ENCODE data around the gene CYP1B1. TPM values are rescaled to one million over a fixed set of nuclear protein-coding genes. Genes with fewer than 3 reads are reported as not detected.
"Not testable (repeated sequence)": the region's sequence is repeated elsewhere in the genome, so short reads cannot be mapped to it uniquely, and the experiment has no call there.

Gene CYP1B1
- total RNA-seq, 2 experiments from 2014 or later = 6.3 TPM

DNA sequence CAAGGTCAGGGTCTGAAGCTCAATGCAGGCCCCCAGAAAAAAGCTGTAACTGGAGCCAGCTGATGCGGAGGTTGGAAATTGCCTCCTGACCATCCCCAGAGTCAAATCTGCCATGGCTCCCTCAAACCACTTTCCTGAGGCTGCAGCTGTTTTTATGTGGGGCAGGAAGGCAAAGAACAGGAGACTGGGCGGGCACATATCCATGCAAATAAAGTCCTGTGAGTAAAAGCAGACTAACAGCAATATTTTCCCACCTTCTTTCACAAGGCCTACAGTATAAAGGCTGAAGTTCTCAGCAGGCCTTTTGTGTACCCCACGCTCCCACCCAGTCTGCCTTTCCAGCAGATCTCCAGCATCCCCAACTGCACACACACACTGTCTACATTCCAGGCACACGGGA lies 47.1 kb downstream of the CYP1B1 start:
- intact Hi-C loops (cut with DNase I, micrococcal nuclease) = no loop called here
- Mint-ChIP-seq H3K27ac (no peak overlapping the region), H3K4me1 (no peaks in the 10 kb centered on the region), H3K27me3 (peaks cover 12% of the 10 kb centered on the region), H3K4me3 (no peak overlapping the region), H3K36me3 (ENCODE audit: low read depth) (no peaks in the 10 kb centered on the region), H3K9me3 (ENCODE audit: low read depth) (no peaks in the 10 kb centered on the region)
- ChIA-PET CTCF (interaction anchor here (0.7 to 1.2 kb wide), 2 partner anchors 9 to 50 kb away, joined by 3 to 5 read pairs; no protein-coding TSS in a partner anchor), POLR2A (no interaction called here)
- DNase-seq = no peak
- no peak for ATAC-seq

DNA sequence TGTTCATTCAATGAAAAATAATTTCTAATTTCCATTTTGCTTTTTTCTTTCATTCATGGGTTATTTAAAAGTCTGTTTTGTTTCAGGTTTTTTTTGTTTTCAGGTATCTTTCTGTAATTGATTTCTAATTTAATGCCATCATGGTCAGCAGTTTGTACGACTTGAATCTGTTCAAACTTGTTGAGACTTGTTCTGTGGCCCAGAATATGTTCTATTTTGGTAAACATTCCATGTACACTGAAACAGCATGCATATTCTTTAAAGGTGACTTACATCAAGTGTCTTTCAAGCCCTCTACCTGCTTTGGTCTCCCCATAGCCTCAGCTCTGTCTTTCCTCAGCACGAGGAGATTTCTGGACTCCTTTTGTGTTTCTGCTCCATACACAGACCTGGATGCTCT lies 49.1 kb downstream of the CYP1B1 start:
- H3K4me1 Mint-ChIP-seq = no peaks in the 10 kb centered on the region
- intact Hi-C loops (cut with DNase I, micrococcal nuclease) = no loop called here
- peaks cover 10% of the 10 kb centered on the region for H3K27me3 Mint-ChIP-seq
- no peak for DNase-seq
- CTCF ChIA-PET = interaction anchor here (1.1 kb wide), 1 partner anchor 12 kb away, joined by 3 read pairs; no protein-coding TSS in a partner anchor
- POLR2A ChIA-PET = no interaction called here
- H3K4me3 Mint-ChIP-seq = no peak overlapping the region
- no peaks in the 10 kb centered on the region for H3K9me3 Mint-ChIP-seq (ENCODE audit: low read depth)
- ATAC-seq = no peak
- no peaks in the 10 kb centered on the region for H3K36me3 Mint-ChIP-seq (ENCODE audit: low read depth)
- no peak overlapping the region for H3K27ac Mint-ChIP-seq

DNA sequence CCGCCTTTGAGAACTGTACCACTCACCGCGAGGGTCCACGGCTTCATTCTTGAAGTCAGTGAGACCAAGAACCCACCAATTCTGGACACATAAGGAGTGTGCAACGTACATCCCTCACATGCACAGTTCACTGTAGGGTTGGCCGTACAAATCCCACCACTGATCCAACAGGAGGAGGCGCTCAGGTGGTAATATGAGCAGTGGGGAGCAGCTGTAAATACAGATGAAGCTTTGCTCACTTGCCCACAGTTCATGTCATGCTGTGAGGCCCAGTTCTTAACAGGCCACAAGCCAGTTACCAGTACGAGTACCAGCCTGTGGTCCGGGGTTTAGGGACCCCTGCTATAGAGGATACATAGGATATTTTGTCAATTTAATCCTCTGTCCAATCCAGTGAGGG lies 54.4 kb downstream of the CYP1B1 start:
- Mint-ChIP-seq H3K4me3 (no peak overlapping the region), H3K4me1 (no peaks in the 10 kb centered on the region), H3K27ac (no peak overlapping the region), H3K36me3 (ENCODE audit: low read depth) (no peaks in the 10 kb centered on the region), H3K27me3 (peaks cover 2% of the 10 kb centered on the region), H3K9me3 (ENCODE audit: low read depth) (no peaks in the 10 kb centered on the region)
- POLR2A ChIA-PET = no interaction called here
- CTCF ChIA-PET = interaction anchor here (0.5 kb wide), 1 partner anchor 250 kb away, joined by 3 read pairs; no protein-coding TSS in a partner anchor
- intact Hi-C loops (cut with DNase I, micrococcal nuclease) = no loop called here
- DNase-seq = no peak
- no peak for ATAC-seq

DNA sequence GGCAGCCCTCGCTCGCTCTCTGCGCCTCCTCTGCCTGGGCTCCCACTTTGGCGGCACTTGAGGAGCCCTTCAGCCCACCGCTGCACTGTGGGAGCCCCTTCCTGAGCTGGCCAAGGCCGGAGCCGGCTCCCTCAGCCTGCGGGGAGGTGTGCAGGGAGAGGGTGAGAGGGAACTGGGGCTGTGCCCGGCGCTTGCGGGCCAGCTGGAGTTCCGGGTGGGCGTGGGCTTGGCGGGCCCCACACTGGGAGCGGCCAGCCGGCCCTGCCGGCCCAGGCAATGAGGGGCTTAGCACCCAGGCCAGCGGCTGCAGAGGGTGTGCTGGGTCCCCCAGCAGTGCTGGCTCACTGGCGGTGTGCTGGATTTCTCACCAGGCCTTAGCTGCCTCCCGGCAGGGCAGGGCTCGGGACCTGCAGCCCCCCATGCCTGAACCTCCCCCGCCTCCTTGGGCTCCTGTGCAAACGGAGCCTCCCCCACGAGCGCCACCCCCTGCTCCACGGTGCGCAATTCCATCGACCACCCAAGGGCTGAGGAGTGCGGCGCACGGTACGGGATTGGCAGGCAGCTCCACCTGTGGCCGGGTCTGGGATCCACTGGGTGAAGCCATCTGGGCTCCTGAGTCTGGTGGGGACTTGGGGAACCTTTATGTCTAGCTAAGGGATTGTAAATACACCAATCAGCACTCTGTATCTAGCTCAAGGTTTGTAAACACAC lies 55.4 kb downstream of the CYP1B1 start:
- intact Hi-C loops (cut with DNase I, micrococcal nuclease); H3K4me1 Mint-ChIP-seq; H3K36me3 Mint-ChIP-seq (ENCODE audit: low read depth); H3K9me3 Mint-ChIP-seq (ENCODE audit: low read depth); POLR2A ChIA-PET; H3K27me3 Mint-ChIP-seq; H3K4me3 Mint-ChIP-seq; ATAC-seq; H3K27ac Mint-ChIP-seq; DNase-seq: not testable (repeated sequence)
- CTCF ChIA-PET = interaction anchor here (0.6 kb wide), 1 partner anchor 254 kb away, joined by 3 read pairs; no protein-coding TSS in a partner anchor

DNA sequence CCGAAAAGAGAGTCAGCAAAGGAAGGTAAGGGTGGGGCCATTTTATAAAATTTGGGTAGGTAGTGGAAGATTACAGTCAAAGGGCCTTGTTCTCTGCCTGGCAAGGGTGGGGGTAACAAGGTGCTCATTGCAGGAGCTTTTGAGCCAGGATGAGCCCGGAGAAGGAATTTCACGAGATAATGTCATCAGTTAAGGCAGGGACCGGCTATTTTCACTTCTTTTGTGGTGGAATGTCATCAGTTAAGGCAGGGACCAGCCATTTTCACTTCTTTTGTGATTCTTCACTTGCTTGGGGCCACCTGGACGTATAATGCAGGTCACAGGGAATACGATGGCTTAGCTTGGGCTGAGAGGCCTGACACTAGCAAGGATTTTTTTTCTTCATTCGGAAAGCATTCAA lies 58.1 kb downstream of the CYP1B1 start:
- no peaks in the 10 kb centered on the region for H3K9me3 Mint-ChIP-seq (ENCODE audit: low read depth)
- ATAC-seq (no peak), DNase-seq (no peak)
- no peaks in the 10 kb centered on the region for H3K36me3 Mint-ChIP-seq (ENCODE audit: low read depth)
- POLR2A ChIA-PET = no interaction called here
- intact Hi-C loops (cut with DNase I, micrococcal nuclease) = no loop called here
- CTCF ChIA-PET = interaction anchor here (1.4 kb wide), 1 partner anchor 36 kb away, joined by 5 read pairs; no protein-coding TSS in a partner anchor
- H3K4me3 Mint-ChIP-seq = no peak overlapping the region
- no peaks in the 10 kb centered on the region for H3K27me3 Mint-ChIP-seq
- no peaks in the 10 kb centered on the region for H3K4me1 Mint-ChIP-seq
- H3K27ac Mint-ChIP-seq = no peak overlapping the region

Other genes with a start within 250 kb of the CYP1B1 start
- 1 to 10 TPM; 2.5 to 2.7 TPM for gene RMDN2, start 150.9 kb downstream of the CYP1B1 start, total RNA-seq

Measured in activated CD4-positive, alpha-beta T cell treated with anti-CD3 and anti-CD28 coated beads for 36 hours (primary cell).